SW 1271 (cell line): ENCODE results near the gene CNBP.
"Not testable (repeated sequence)": the region's sequence is repeated elsewhere in the genome, so short reads cannot be mapped to it uniquely, and the experiment has no call there.

Source experiments
- DNase-seq, 2 experiments: peaks; one replicate each; lab custom pipeline; 2025; lab: John Stamatoyannopoulos, UW

CNBP gene

DNA sequence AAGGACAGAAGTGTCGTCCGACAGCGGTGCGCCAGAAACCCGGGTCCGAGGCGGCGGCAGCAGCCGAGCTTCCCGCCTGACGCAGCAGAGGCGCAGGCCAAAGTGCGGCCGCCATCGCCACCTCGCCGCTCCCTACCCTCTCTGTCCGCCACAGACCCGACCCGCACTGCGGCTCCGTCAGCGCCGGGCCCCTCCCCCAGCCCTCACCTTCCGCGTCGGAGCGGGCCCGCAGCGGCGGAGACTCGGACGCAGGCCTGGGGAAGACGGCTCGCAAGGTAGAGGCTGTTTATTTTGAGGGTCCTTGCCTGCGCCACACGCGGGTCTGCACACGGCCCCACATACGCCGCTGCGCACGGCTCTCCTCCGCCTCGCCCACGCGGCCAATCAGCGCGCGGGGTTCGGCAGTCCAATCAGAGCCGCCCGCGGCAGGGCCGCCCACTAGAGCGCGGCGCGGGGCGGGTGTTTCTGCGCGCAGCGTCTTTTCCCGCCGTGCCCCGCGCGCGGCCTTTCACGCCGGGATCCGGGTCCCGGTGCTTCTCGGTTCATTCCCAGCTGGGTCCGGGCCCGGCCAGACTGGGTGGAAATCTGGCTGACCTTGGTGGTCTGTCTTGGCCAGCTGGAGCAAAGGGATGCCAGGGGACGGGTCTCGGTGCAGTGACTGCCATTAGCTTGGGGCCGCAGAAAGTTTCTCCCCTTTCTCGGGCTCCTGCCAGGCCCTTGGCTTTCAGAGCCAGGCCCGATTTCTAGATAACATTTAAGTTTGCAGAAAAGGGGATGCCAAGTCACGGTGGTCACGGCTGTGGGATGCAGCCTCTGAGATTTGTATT, at the start of gene CNBP:
CNBP (minus strand) TSS at position 328 of the 827 bp plus-strand sequence. CDS start 12,139 bp downstream, outside the sequence.
- DNase-seq, result peak; percentile 75 to 89

DNA sequence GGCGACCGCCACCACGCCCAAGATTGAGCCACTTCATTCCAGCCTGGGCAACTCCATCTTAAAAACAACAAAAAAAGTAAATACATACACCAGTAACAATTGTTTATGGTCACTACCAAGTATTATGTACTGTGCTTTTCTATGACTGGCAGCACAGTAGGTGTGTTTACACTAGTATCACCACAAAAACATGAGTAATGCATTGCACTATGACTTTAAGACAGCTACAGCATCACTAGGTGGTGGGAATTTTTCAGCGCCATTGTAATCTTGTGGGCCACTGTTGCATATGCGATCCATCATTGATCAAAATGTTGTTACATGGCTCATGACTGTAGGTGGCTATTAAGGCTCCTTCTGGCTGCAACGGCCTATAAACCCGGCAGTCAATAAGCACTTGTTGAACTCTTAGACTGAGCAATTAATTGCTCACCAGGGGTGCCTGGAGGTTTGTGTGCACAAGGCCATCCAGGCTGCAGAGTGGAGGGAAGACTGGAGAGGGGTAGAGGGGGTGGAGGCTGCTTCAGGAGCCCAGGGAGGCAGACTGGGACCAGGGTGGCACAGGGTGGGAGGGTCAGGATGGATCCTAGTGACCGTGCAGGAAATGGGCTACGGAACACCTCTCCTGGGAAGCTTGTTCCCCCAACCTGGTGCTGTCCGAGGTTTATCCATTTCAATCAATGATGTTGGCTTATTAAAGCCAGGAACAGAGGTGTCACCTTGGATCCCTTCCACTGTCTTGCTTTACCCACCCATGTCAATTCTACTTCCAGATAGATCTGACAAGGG, 47.8 kb upstream of the CNBP start:
- no peak for DNase-seq

DNA sequence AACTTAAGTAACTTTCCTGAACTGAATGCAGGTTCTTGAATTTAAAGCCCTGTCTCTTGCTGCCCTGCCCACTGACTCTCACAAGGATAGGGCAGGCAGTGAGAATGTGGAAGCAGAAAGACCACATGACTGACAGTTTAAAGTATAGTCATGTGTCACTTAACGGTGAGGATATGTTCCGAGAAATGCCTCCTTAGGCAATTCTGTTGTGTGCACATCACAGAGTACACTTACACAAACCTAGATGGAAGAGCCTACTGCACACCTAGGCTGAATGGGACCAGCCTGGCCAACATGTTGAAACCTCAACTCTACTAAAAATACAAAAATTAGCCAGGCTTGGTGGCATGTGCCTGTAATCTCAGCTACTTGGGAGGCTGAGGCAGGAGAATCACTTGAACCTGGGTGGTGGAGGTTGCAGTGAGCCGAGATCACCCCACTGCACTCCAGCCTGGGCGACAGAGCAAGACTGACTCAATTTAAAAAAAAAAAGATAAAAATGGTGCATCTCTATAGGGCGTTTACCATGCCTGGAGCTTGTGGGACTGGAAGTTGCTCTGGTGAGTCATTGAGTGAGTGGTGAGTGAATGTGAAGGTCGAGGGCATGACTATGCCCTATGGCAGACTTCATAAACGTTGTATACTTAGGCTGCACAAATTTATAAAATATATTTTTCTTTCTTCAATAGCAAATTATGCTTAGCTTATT, 46.8 kb upstream of the CNBP start:
- DNase-seq, result peak; percentile 59 to 85

DNA sequence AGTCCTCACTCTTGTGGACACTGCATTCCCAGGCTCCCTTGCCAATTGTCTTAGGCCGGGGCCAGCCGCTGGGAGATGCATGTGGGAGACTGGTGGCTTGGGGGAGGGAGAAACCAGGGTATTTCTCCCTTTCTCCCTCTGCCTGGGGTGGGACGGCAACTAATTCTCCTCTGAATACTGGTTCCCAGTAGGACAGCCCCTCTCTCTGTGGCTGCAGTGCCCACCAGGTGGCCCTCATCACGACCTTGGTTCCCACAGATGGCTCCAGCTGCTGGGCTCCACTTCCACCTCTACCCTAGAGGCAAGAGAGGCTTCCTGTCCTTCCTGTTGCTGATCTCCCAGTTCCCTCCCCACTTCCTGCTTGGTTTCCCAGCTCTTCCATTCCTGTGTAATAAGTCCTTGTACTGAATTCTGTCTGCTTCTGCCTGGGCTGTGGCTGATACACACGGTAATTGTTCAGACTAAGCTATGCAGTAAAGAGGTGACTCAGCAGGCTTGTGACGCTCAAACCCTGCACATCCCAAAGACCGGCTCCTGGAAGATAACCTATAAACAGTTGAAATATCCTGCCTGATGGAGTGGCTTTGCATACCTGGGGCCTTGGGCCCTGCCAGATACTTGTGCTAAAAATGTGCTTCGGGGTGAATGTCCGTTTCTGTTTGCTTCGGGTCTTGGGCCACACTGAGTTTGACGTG, 45.3 kb upstream of the CNBP start:
- DNase-seq, result no peak

DNA sequence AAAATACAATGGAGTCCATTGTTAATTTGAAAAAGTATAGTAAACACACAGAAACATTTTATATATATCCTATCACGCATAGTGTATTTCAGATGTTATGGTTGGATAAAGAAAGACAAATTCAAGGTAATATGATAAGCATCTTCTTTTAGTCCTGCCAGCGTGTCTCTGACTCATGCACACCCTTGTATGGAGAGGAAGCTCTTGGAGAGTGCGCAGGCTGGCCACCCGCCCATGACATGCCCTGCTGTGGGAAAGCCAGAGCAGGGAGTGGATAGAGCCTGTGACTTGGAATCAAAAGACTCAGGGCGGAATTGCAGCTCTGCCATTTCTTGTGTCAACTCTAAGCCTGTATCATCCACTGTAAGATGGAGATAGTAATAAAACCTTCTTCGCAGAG, 42.7 kb upstream of the CNBP start:
- DNase-seq, result peak; percentile 45 to 71

DNA sequence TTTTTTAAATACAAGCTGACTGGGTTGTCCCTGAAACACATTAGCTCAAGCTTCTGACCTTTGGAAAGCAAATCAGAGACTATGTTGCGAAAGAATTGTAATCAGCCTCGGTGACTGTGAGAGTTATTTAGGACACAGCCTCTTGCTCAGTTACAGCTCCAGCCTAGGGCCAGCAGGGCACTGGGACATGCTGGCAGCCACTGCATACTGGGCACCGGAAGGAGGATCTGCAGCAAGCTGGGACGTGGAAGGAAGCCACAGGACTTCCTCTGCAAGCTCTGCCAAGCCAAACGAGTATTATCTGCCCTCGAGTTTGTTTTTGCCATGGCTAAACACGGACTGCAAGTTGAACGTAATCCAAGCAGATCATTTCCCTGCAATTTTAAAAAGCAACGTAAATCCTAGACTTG, 41.3 kb upstream of the CNBP start:
- peak; percentile 51 to 78 for DNase-seq

DNA sequence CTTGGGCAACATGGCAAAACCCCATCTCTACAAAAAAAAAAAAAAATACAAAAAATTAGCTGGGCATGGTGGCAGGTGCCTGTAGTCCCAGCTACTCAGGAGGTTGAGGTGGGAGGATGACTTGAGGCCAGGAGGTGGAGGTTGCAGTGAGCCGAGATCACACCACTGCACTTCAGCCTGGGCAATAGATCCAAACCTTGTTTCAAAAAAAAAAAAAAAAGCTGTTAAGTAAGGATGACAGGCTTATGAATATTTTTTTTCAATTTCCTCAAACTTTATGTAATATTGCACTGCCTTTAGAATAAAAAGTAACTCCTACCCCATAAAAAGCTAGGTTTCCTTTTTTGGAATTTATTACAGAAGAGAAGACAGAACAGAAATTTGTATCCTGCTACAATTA, 40.7 kb upstream of the CNBP start:
- not testable (repeated sequence) for DNase-seq

DNA sequence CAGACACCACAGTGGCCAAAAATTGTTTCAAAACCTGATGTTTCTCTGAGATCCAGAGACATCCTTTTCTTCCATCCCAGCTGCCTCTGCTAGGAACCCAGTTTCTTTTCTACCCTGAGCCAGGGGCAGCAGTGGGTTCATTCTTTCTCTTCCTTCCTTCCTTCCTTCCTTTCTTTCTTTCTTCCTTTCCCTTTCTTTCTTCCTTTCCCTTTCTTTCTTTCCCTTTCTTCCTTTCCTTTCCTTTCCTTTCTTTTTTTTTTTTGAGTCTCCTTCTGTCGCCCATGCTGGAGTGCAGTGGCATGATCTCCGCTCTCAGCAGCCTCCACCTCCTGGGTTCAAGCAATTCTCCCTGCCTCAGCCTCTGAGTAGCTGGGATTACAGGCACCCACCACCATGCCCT, 35.0 kb upstream of the CNBP start:
- DNase-seq, result no peak

DNA sequence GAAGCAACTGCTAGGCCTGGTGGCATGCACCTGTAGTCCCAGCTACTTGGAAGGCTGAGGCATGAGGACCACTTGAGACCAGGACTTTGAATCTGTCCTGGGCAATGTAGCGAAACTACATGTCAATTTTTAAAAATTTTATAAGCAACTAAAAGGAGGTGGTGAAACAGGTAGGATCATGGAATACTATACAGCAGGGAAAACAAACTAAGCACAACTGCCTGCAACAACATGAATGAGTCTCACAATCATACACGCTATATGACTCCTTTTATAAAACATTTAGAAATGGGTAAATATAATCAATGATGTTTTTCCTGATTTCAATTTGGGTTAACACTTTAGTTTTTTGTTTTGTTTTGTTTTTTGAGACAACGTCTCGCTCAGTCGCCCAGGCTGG, 29.5 kb upstream of the CNBP start:
- DNase-seq, result no peak

DNA sequence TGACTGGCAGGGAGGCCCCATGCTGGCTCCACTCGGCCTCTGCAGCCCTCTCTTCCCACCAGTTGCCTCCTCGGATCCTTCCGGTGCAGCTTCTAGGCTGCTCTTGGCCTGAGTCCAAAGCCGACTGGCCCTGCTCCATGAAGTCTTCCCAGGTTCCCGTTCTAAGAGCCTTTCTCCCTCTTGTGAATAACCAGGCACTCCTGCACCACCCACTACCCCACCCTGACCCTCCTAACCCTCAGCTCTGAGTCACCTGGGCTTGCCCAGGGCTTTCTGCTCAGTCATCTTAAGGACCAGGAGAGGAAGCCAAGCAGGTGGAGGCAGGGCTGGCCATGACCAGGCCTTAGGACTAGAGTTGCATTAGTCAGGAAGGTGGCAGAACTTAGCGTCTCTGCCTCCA, 28.1 kb upstream of the CNBP start:
- peak; percentile 66 to 86 for DNase-seq

DNA sequence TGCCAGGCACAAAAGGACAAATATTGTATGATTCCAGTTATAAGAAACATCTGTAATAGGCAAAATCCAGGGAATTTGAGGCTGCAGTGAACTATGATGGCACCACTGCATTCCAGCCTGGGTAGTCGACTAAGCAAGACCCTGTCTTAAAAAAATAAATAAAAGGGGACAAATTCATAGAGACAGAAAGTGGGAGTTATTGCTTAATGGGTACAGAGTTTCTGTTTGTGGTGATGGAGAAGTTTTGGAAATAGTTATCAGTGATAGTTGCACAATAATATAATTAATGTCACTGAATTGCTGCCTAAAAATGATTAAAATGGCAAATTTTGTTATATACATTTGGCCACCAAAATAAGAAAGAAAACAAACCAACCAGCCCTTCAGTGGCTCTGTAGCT, 27.6 kb upstream of the CNBP start:
- DNase-seq, result no peak

DNA sequence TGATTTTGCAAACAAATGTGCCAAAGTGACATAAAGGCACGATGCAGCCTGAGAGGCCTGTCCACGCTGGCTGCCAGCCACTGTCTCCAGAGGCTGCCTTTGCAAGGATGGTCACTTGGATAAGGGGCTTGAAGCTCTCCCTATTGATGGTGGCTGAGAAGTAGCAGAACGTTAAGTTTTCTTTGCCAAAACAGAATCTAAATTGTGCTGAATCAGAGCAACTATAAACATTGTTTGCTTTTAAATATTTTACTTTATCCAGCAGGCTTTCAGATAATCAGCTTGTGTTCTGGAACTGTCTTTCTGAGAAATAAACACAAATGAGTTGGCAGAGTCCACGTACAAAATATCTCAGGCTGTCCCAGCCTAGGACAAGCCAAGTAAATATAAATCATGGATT, 23.8 kb upstream of the CNBP start:
- no peak for DNase-seq

DNA sequence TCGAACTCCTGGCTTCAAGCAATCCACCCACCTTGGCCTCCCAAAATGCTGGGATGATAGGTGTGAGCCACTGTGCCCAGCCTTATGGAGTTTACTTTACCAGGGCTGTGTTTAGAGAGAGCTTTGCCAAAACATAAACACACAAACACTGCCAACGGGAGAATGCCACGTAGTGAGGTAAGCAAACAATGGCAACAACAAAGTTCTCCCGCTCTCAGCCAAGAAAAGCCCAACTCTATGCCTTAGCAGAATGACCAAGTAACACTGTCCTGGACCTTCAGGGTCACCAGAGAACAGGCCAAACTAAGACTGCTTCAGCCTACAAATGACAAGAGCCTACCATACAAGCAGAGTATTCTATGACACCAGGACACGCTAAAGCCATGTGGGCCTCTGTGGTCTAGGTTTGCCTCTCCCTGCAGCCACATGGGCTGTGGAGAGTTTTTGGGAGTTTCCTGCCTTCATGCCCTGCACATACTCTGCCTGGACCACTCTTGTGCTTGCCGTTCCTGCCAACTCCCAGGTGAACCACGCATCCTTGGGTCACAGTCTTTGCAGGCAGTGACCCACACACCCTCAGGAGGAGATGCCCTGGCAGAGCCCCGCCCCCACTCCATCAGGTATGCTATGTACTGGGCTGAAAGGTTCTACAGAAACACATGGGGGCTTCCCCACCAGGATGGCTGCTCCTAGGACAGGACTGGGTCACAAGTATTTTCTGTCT, 21.6 kb upstream of the CNBP start:
- no peak for DNase-seq

DNA sequence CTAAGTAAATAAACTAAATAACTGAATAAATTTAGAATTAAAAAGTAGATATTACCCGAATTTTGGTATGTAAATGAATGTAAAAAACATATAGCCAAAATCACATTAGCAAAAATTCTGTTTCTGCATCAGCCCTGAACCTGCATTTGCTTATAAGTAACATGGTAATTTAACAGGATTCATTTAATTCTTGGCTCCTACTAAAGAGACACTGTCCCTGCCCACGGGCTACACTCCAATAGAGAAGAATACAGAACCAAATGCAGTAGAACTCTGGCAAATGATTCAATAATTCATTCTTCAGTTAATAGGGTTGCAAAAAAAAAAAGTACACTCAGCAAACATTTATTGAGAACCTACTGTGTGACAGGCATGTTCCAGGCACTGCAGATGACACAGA, 20.8 kb upstream of the CNBP start:
- DNase-seq, result no peak

DNA sequence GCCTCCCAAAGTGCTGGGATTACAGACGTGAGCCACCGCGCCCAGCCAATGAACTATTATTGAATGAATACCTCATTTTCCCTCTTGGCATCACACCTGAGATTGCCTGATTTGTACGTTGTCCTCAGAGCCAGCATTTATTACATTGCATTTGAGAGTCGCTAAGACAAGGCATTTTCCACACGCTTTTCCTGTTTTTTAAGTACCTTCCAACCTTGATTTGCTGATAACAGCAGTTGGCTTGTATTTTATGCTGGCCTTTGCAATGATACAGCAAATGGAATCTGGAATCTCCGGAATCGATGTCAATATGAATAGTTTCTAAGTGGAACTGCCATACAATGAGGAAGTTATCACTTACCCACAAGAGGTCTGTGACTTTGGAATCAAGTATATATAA, 15.7 kb upstream of the CNBP start:
- no peak for DNase-seq

DNA sequence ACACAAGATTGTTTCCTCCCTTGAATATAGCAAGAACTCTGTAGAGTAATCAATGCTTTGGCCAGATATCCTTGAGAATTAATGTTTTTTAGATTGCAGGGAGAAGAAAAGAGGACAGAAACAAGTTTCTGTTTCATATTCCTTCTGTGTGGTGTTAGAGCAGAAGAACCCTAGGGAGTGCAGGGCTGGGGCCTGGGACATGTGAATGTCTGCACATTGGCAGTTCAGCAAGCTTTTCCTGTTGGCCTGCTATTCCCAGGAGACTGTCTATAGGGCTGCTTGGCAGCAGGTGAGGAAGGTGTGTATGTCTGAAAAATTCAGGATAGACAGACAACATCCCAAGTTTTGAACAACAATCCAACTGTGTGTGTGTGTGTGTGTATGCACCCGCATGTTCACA, 13.6 kb upstream of the CNBP start:
- no peak for DNase-seq

DNA sequence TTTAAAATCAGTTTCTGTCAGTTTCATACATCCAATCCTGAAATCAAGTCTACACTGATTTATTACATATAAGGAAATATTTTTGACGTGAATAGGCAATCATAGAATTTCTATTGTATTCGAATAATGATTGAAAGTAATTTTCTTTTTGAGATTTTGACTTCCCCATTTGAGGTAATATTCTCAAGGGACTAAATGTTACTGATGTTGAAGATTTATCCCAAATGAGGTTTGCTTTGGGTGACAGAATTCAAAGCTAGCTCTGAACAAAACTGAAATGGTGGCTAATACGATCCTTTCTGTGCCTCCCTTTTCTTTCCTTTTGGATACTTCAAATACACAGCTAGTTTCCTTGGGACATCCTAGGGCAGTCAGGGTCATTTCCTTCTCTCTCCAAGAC, 12.9 kb upstream of the CNBP start:
- DNase-seq, result no peak

DNA sequence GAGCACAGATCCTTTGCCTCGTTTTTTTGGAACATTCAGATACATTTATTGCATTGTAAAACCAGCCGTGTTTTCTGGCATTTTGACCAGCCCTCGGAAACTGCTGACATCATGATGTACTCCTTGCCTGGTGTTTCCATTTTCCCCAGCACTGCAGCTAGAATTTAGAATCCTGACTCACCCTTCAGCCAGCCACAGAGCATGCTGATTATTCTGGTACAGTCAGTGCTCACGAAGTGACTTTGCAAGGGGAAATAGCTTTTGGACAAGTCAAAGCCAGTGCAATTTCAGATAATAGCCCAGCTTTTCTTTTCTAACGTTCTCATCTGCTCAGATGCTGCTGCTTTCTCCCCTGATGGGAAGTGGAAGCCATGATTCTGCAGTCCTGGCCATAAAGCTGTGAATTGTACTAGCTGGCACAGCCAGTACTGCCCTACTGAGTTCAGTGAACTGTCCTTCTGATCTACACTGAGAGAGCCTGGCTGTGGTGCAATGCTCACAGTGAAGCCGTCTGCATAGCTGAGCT, 12.1 kb upstream of the CNBP start:
- peak; percentile 23 to 65 for DNase-seq

DNA sequence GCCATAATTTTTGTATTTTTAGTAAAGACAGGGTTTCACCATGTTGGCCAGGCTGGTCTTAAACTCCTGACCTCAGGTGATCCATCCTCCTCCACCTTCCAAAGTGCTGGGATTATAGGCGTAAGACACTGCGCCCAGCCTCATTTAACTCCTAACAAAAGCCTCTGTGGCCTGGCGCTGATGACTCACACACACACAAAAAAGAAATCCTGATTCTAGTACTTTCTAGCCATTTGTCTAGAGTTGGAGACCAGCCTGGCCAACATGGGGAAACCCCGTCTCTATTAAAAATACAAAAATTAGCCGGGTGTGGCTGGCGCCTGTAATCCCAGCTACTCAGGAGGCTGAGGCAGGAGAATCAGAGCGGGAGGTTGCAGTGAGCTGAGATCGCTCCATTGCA, 6.1 kb upstream of the CNBP start:
- DNase-seq, result not testable (repeated sequence)

DNA sequence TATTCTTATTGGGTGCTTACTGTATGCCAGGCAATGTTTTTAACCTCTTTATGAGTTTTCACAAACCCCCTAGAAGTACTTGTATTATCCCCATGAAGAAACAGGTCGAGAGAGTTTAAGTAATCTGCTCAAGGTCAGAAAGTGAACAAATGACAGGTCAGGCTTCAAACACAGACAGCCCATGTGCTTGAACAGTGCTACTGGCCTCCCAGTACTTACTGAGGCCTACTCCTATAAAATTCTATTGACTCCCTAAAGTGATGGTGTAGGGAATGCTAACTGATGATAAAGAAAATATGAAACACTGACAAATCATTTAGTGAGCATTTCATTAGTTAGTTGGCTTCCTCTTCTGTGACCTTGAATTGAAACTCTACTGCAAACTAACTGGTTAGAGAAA, 4.2 kb upstream of the CNBP start:
- no peak for DNase-seq

DNA sequence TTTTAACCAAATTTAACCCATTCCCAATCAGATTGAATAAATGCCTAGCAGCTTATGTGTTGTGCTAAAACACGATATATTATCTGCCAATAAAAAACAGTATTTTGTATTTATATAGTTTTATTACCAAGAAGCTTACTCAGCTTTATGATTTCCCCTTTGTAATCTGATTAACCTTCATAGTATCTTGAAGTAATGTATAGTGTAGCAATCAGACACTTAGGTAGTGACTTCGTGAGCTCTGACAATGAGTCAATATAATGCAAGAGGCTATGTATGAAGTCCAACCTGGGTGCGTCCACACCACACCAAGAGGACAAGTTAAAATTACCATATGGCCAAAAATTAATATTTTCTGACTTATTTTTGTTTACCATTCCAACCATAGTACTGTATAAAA, 2.1 kb upstream of the CNBP start:
- DNase-seq, result no peak
